Sigmoid colon (tissue), 7 donors: ENCODE measurements around the gene CA6. TPM values are rescaled to one million over a fixed set of nuclear protein-coding genes. Genes with fewer than 3 reads are reported as not detected.
A peak's percentile ranks its signal among the peaks of the same experiment; 100 is the strongest.
"Not testable (repeated sequence)": the region's sequence is repeated elsewhere in the genome, so short reads cannot be mapped to it uniquely, and the experiment has no call there.

Experiments used
- DNase-seq: peaks from one replicate; pipeline ENCODE4 v3.0.0-alpha.2; 2019
- H3K27ac ChIP-seq, 4 donors: fragments of 200-600 bp; sonication (generic); one replicate each; pipeline ENCODE4 v1.5.1; 2016 to 2019; ENCODE audit warnings: mild to moderate bottlenecking in 1 of 4
- H3K27me3 ChIP-seq, 3 donors: fragments of 200-600 bp; sonication (generic); one replicate each; pipeline ENCODE4 v1.5.1; 2019; ENCODE audit warnings: mild to moderate bottlenecking in 1 of 3
- H3K36me3 ChIP-seq, 4 donors: fragments of 200-600 bp; sonication (generic); one replicate each; pipeline ENCODE4 v1.5.1; 2016 to 2019
- H3K4me1 ChIP-seq, 4 donors: fragments of 200-600 bp; sonication (generic); one replicate each; pipeline ENCODE4 v1.5.1; 2017 to 2019
- H3K4me3 ChIP-seq, 4 donors: fragments of 200-600 bp; sonication (generic); one replicate each; pipeline ENCODE4 v1.5.1; 2017 to 2019; ENCODE audit warnings: mild to moderate bottlenecking in 2 of 4, moderate library complexity in 1 of 4
- H3K9me3 ChIP-seq, 4 donors: fragments of 200-600 bp in 3 of 4; sonication (generic) in 3 of 4; one replicate each; pipeline versions ENCODE4 v1.5.1 to v1.6.1; 2013 to 2019
- CTCF ChIP-seq, 4 experiments: fragments of 450-650 bp in 3 of 4; fragments of 200-600 bp in 1 of 4; IDR thresholded peaks; one replicate each; pipeline ENCODE4 v1.5.1; 2016 to 2019; ENCODE audit warnings: antibody characterized with exemption in 4 of 4, mild to moderate bottlenecking in 3 of 4, moderate library complexity in 2 of 4
- EP300 ChIP-seq, 4 donors: sonication (generic); formaldehyde crosslinking; IDR thresholded peaks; one replicate each; pipeline ENCODE4 v1.6.1; 2017; ENCODE audit warnings: antibody characterized with exemption in 4 of 4
- POLR2A ChIP-seq, 2 donors: fragments of 450-650 bp; IDR thresholded peaks; one replicate each; pipeline ENCODE4 v1.6.1; 2016; ENCODE audit warnings: antibody characterized with exemption in 2 of 2, mild to moderate bottlenecking in 2 of 2, moderate library complexity in 2 of 2
- POLR2AphosphoS5 ChIP-seq, 4 donors: sonication (generic); formaldehyde crosslinking; IDR thresholded peaks; one replicate each; pipeline ENCODE4 v1.6.1; 2017; ENCODE audit warnings: antibody characterized with exemption in 4 of 4
- WGBS, 2 donors: extraction: QIAGEN DNeasy Blood & Tissue Kit; methylation state at CpG; one replicate each; pipeline ENCODE4 v1.1.7; 2013; 5-methylcytosine and 5-hydroxymethylcytosine counted together
- intact Hi-C: fragments of 100-400 bp; cut with DNase I; formaldehyde crosslinking; loops from one replicate; pipeline ENCODE4 v1.15.1; 2023
- polyA plus RNA-seq, 3 donors: library from polyadenylated mRNA; stranded (reverse); fragments of 200-250 nt; gene quantifications; one replicate each; pipeline ENCODE4 v1.2.3, GENCODE V29; 2013
- total RNA-seq, 4 donors: library from RNA; depleted of rRNA; stranded (reverse); fragments of >200 nt; gene quantifications; one replicate each; pipeline ENCODE4 v1.1.0, GENCODE V29; 2016
- donor health status: healthy with polysubstance abuse.
- donor health status: Bipolar disorder and iron deficiency.
- donor health status: healthy.

Gene CA6
- total and polyA plus RNA-seq, 7 donors, result 0.60 TPM; not detected in 6

DNA sequence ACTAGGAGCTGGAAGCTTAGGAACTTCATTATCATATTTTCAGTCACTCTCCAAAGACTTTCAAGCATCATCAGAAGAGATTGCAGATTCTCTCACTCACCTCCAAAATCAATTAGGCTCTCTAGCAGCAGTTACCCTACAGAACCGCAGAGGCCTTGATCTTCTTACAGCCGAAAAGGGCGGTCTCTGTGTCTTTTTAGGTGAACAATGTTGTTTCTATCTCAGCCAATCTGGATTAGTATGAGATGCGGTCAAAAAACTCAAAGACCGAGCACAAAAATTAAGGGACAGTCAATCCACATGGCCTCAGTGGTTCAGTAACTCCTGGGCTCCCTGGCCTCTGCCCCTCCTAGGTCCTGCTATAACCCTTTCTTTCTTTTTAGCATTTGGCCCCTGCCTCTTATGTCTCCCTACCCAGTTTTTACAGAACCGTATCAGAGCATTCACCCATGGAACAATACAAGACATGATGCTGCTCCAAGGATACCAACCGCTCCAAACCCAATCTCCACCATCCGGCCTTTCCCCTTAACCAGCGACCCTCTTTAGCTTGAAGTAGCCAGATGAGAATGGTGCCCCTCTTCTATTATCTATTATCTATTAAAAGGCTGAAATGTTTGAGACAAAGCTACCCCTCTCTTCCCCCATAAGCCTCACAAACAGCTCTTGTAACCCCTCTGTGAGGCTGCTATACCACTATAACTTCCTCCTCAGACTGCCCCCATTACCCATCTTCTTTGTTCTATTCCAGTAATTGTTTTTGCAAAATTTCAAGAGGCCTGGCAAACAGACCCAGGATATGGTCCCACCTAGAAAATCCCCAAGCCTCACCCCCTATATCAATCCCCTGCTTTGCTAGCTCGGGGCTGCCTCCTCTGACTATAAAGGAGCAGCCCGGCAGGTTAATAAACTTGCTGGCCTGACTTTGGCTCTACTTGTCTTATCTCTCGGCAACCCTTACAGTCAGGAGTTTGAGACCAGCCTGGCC, 18.7 kb upstream of the CA6 start:
- no peak for DNase-seq
- 90 to 92% methylated on average over 12 of the region's 12 CpGs for WGBS, 2 donors
- intact Hi-C loops, result loop anchor here (2.0 kb wide), 1 partner anchor 54 kb away; no protein-coding TSS in a partner anchor
- TF ChIP-seq EP300 (IDR thresholded peaks at IDR 0.05) (no peak), POLR2AphosphoS5 (IDR thresholded peaks at IDR 0.05) (no peak), POLR2A (IDR thresholded peaks at IDR 0.05) (no peak), CTCF (IDR thresholded peaks at IDR 0.05) (no peak)
- H3K27ac ChIP-seq, result no peak overlapping the region
- no peaks in the 10 kb centered on the region for H3K27me3 ChIP-seq
- no peak overlapping the region for H3K4me3 ChIP-seq
- H3K36me3 ChIP-seq, result no peaks in the 10 kb centered on the region
- no peaks in the 10 kb centered on the region for H3K9me3 ChIP-seq
- no peaks in the 10 kb centered on the region for H3K4me1 ChIP-seq

- WGBS, 2 donors, result 69 to 87% methylated on average over 4 of the region's 4 CpGs
- intact Hi-C loops, result no loop called here
- DNase-seq, result no peak
- Histone ChIP-seq H3K36me3 (no peaks in the 10 kb centered on the region), H3K4me1 (no peaks in the 10 kb centered on the region), H3K27ac (no peak overlapping the region), H3K4me3 (no peak overlapping the region), H3K27me3 (no peaks in the 10 kb centered on the region), H3K9me3 (no peaks in the 10 kb centered on the region)
- TF ChIP-seq POLR2A (IDR thresholded peaks at IDR 0.05) (no peak), POLR2AphosphoS5 (IDR thresholded peaks at IDR 0.05) (no peak), EP300 (IDR thresholded peaks at IDR 0.05) (no peak), CTCF (IDR thresholded peaks at IDR 0.05) (no peak)
Observed at GRCh38 chr1:8930116-8930515, 15.6 kb upstream of the CA6 start.

- H3K9me3 ChIP-seq, DNase-seq, H3K27me3 ChIP-seq, H3K36me3 ChIP-seq, H3K27ac ChIP-seq, H3K4me3 ChIP-seq, intact Hi-C loops: not testable (repeated sequence)
- peaks cover 0 to 13% (median 5%) of the 10 kb centered on the region in 4 donors for H3K4me1 ChIP-seq
- WGBS, 2 donors, result 83 to 86% methylated on average over 7 of the region's 7 CpGs
Observed at GRCh38 chr1:8937051-8937450, 8.6 kb upstream of the CA6 start.

GRCh38 chr1:8937701-8938100, 8.0 kb upstream of the CA6 start:
- Histone ChIP-seq H3K9me3 (no peaks in the 10 kb centered on the region), H3K4me1 (peaks cover 0 to 13% (median 5%) of the 10 kb centered on the region in 4 donors), H3K36me3 (no peaks in the 10 kb centered on the region), H3K27ac (peak overlapping the region in 2 of 4 donors; percentile 16 to 55), H3K4me3 (no peak overlapping the region), H3K27me3 (no peaks in the 10 kb centered on the region)
- TF ChIP-seq POLR2A (IDR thresholded peaks at IDR 0.05), result no peak
- TF ChIP-seq POLR2AphosphoS5 (IDR thresholded peaks at IDR 0.05), result no peak
- TF ChIP-seq CTCF (IDR thresholded peaks at IDR 0.05), result no peak
- no peak for TF ChIP-seq EP300 (IDR thresholded peaks at IDR 0.05)
- no peak for DNase-seq
- WGBS, 2 donors, result 93 to 95% methylated on average over 4 of the region's 4 CpGs
- intact Hi-C loops, result no loop called here

DNA sequence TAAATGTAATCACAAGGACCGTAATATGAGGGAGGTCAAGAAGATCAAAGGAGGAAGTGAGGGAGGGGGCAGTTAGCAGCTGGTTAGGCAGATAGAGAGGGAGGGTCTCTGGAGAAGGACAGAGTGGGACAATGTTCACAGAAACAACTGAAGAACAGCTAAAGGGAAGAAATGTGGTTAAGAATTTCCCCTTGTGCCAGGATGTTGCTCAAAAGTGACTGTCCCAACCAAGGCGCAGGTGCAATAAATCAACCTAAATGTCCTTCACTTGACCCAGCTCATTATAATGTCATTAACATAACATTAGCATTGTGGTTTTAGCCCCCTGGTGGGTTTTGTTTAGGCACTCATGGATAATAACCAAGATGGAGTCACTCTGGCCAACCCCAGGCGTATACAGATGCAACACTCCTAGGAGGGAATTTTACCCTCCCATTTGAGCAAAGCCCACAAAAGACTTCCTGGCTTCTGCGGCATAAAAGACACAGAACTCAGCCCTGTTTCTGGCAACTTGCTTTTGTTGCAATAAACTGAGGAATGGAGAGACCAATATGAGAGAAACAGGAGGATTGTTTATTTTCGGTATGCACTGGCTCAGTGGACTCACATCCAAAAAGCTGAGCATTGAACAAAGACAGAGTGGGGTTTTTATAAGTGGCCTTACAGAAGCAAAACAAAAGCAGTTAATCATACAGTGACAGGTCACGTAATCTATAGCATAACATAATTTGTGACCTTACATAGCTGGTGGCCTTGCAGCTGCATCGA, 7.3 kb upstream of the CA6 start:
- Histone ChIP-seq H3K27ac (peak overlapping the region in 2 of 4 donors; percentile 16 to 55), H3K27me3 (no peaks in the 10 kb centered on the region), H3K36me3 (no peaks in the 10 kb centered on the region), H3K4me1 (peaks cover 0 to 13% (median 5%) of the 10 kb centered on the region in 4 donors), H3K4me3 (no peak overlapping the region), H3K9me3 (no peaks in the 10 kb centered on the region)
- DNase-seq, result no peak
- intact Hi-C loops, result no loop called here
- WGBS, 2 donors, result 52 to 79% methylated on average over 7 of the region's 7 CpGs
- TF ChIP-seq EP300 (IDR thresholded peaks at IDR 0.05), result no peak
- TF ChIP-seq POLR2AphosphoS5 (IDR thresholded peaks at IDR 0.05), result no peak
- no peak for TF ChIP-seq CTCF (IDR thresholded peaks at IDR 0.05)
- no peak for TF ChIP-seq POLR2A (IDR thresholded peaks at IDR 0.05)
